IMR-90 (cell line): Measurements from ENCODE around the gene LMAN2L. TPM values are rescaled to one million over a fixed set of nuclear protein-coding genes. Genes with fewer than 3 reads are reported as not detected.

Experiments
- ATAC-seq: fragments of 200-7000 bp; cut with Tn5 transposase; 2 replicates; pipeline ENCODE4 v1.9.1; 2020; ENCODE audit warnings: low read depth, mild to moderate bottlenecking, moderate library complexity
- BruUV-seq: library from RNA; stranded (reverse); fragments of 400-500 nt; replicated peaks from 2 replicates; lab custom pipeline; 2021; lab: Mats Ljungman, UMichigan
- CTCF ChIA-PET: fragments of 300-600 bp; formaldehyde crosslinking; extraction: SDS; loops from one replicate; lab custom pipeline; 2021; ENCODE audit warnings: antibody characterized with exemption; lab: Yijun Ruan, JAX
- POLR2A ChIA-PET: fragments of 300-600 bp; sonication (Branson Sonifier 250); formaldehyde crosslinking; loops from one replicate; lab custom pipeline; 2022; ENCODE audit warnings: antibody characterized with exemption; ENCODE audit not compliant: unreplicated experiment; lab: Charles Lee
- DNase-seq: peaks from one replicate; pipeline ENCODE4 v3.0.0; 2013
- H2AFZ ChIP-seq: replicated peaks from 2 replicates; pipeline ENCODE3; 2013; ENCODE audit warnings: low read length, mild to moderate bottlenecking; ENCODE audit not compliant: poor library complexity
- H2AK5ac ChIP-seq: 2 replicates; pipeline ENCODE4 v1.6.1; 2013; ENCODE audit warnings: low read depth, low read length, inconsistent platforms
- H2AK9ac ChIP-seq: replicated peaks from 2 replicates; pipeline ENCODE3; 2013; ENCODE audit warnings: mild to moderate bottlenecking, low read depth, low read length, moderate library complexity; ENCODE audit not compliant: poor library complexity
- H2BK120ac ChIP-seq: 2 replicates; pipeline ENCODE4 v1.6.1; 2013; ENCODE audit warnings: low read depth, low read length, inconsistent platforms
- H2BK15ac ChIP-seq: 3 replicates; pipeline ENCODE4 v1.6.1; 2013; ENCODE audit warnings: low read depth, low read length, inconsistent platforms
- H2BK20ac ChIP-seq: 2 replicates; pipeline ENCODE4 v1.6.1; 2013; ENCODE audit warnings: low read depth, mild to moderate bottlenecking, inconsistent platforms, low read length, moderate library complexity
- H2BK5ac ChIP-seq: 2 replicates; pipeline ENCODE4 v1.6.1; 2013; ENCODE audit warnings: mild to moderate bottlenecking, low read depth, low read length, inconsistent platforms; ENCODE audit not compliant: poor library complexity, severe bottlenecking
- H3K14ac ChIP-seq: replicated peaks from 2 replicates; pipeline ENCODE4 v1.6.1; 2013; ENCODE audit warnings: low read depth, low read length, inconsistent platforms
- H3K18ac ChIP-seq: 2 replicates; pipeline ENCODE4 v1.6.1; 2013; ENCODE audit warnings: low read depth, low read length, control low read depth
- H3K23ac ChIP-seq: 2 replicates; pipeline ENCODE4 v1.6.1; 2013; ENCODE audit warnings: low read depth, low read length, inconsistent platforms
- H3K27ac ChIP-seq: 2 replicates; pipeline ENCODE4 v1.5.1; 2013; ENCODE audit warnings: mild to moderate bottlenecking, control low read depth, low read length; ENCODE audit not compliant: insufficient read depth
- H3K27me3 ChIP-seq: 2 replicates; pipeline ENCODE4 v1.6.1; 2013; ENCODE audit warnings: low read length; ENCODE audit not compliant: control insufficient read depth, insufficient read depth
- H3K36me3 ChIP-seq: 2 replicates; pipeline ENCODE4 v1.6.1; 2013; ENCODE audit warnings: low read length, mixed read lengths; ENCODE audit not compliant: control insufficient read depth, insufficient read depth
- H3K4ac ChIP-seq: 2 replicates; pipeline ENCODE4 v1.6.1; 2013; ENCODE audit warnings: low read depth, low read length, inconsistent platforms
- H3K4me1 ChIP-seq: 2 replicates; pipeline ENCODE4 v1.6.1; 2013; ENCODE audit warnings: low read length, mixed read lengths; ENCODE audit not compliant: control insufficient read depth, insufficient read depth
- H3K4me2 ChIP-seq: 2 replicates; pipeline ENCODE4 v1.6.1; 2013; ENCODE audit warnings: low read depth, mild to moderate bottlenecking, control low read depth, low read length, moderate library complexity
- H3K4me3 ChIP-seq: 2 replicates; pipeline ENCODE4 v1.5.1; 2013; ENCODE audit warnings: low read depth, mild to moderate bottlenecking, control low read depth, low read length, moderate library complexity; ENCODE audit not compliant: insufficient read depth
- H3K56ac ChIP-seq: 2 replicates; pipeline ENCODE4 v1.6.1; 2013; ENCODE audit warnings: low read length, inconsistent platforms; ENCODE audit not compliant: insufficient read depth; ENCODE audit errors: extremely low read depth
- H3K79me1 ChIP-seq, 2 experiments: 2 replicates each; pipeline ENCODE4 v1.6.1; 2013; ENCODE audit warnings: low read length in 2 of 2, inconsistent platforms in 1 of 2, low read depth in 1 of 2
- H3K9ac ChIP-seq: 2 replicates; pipeline ENCODE4 v1.6.1; 2013; ENCODE audit warnings: low read depth, low read length, control low read depth
- H3K9me1 ChIP-seq: 2 replicates; pipeline ENCODE4 v1.6.1; 2013; ENCODE audit warnings: low read length, inconsistent platforms; ENCODE audit not compliant: insufficient read depth
- H3K9me3 ChIP-seq: 2 replicates; pipeline ENCODE4 v1.6.1; 2013; ENCODE audit warnings: low read length; ENCODE audit not compliant: control insufficient read depth, insufficient read depth
- H4K20me1 ChIP-seq: 2 replicates; pipeline ENCODE4 v1.6.1; 2013; ENCODE audit warnings: low read length, inconsistent platforms; ENCODE audit not compliant: insufficient read depth
- H4K5ac ChIP-seq: 2 replicates; pipeline ENCODE4 v1.6.1; 2013; ENCODE audit warnings: mild to moderate bottlenecking, low read depth, low read length, control low read depth
- H4K8ac ChIP-seq, 2 experiments: 2 replicates each; pipeline ENCODE4 v1.6.1; 2013; ENCODE audit warnings: low read depth in 2 of 2, low read length in 2 of 2, control low read depth in 1 of 2, inconsistent platforms in 1 of 2
- H4K91ac ChIP-seq: 2 replicates; pipeline ENCODE4 v1.6.1; 2013; ENCODE audit warnings: low read depth, low read length, inconsistent platforms; ENCODE audit not compliant: insufficient read depth
- BHLHE40 ChIP-seq: fragments of 150-350 bp; IDR thresholded peaks from 2 replicates; pipeline ENCODE4 v1.6.1; 2016; ENCODE audit warnings: mild to moderate bottlenecking, low read depth, low read length
- MAZ ChIP-seq: IDR thresholded peaks from 2 replicates; pipeline ENCODE4 v1.6.1; 2012; ENCODE audit warnings: low read depth, mild to moderate bottlenecking, low read length, improper control_type of control experiment, moderate library complexity, borderline replicate concordance
- POLR2A ChIP-seq: IDR thresholded peaks from 2 replicates; pipeline ENCODE4 v1.6.1; 2012; ENCODE audit warnings: mild to moderate bottlenecking, low read depth, low read length
- USF2 ChIP-seq: fragments of 150-350 bp; IDR thresholded peaks from 2 replicates; pipeline ENCODE4 v1.6.1; 2017; ENCODE audit warnings: mild to moderate bottlenecking, antibody characterized with exemption, low read length, low read depth
- WGBS, 2 experiments: methylation state at CpG; one replicate each; pipeline versions ENCODE4 v1.1.5 to v1.1.7; 2013; ENCODE audit warnings: missing lambda C conversion rate in 2 of 2; ENCODE audit not compliant: insufficient read length in 1 of 2; ENCODE audit errors: extremely low coverage in 2 of 2; 5-methylcytosine and 5-hydroxymethylcytosine counted together
- dilution Hi-C: fragments of 300-500 bp; cut with HindIII; formaldehyde crosslinking; loops from one replicate; pipeline ENCODE4 v1.14.3; 2018; ENCODE audit warnings: low sequenced_read_pairs; ENCODE audit not compliant: unreplicated experiment
- in situ Hi-C: fragments of 300-500 bp; cut with MboI; formaldehyde crosslinking; loops from 3 replicates; pipeline ENCODE4 v1.14.3; 2019; ENCODE audit warnings: low sequenced_read_pairs, inconsistent platforms, mixed read lengths
- intact Hi-C: fragments of 100-400 bp; cut with micrococcal nuclease; formaldehyde crosslinking; loops from 2 replicates; pipeline ENCODE4 v1.10.0; 2022
- polyA plus RNA-seq, 3 experiments: library from polyadenylated mRNA; depleted of rRNA; stranded (reverse); fragments of >200 nt; gene quantifications; 2 replicates each; pipeline ENCODE4 v1.2.3, GENCODE V29; 2012; ENCODE audit warnings: low replicate concordance in 1 of 3
- total RNA-seq: library from RNA; depleted of rRNA; stranded (reverse); fragments of >200 nt; gene quantifications from 2 replicates; pipeline ENCODE4 v1.2.3, GENCODE V29; 2012

LMAN2L gene
- total and polyA plus RNA-seq, 2 of the 4 experiments (the other 2 are of a cell fraction) = 22.5 to 22.9 TPM

- Histone ChIP-seq H2BK5ac (peak within 1 kb of the TSS; percentile 53), H4K91ac (peak within 1 kb of the TSS; percentile 22; the same call in 1 of the 2 replicates), H4K5ac (peak within 1 kb of the TSS; percentile 96), H3K14ac (peak within 1 kb of the TSS; percentile 88), H3K56ac (no peak within 1 kb of the TSS), H3K23ac (peak within 1 kb of the TSS; percentile 65), H2AK5ac (peak within 1 kb of the TSS; percentile 33), H3K4me1 (peaks cover 20% of the 10 kb centered on the region), H3K9me3 (no peaks in the 10 kb centered on the region), H3K4ac (peak within 1 kb of the TSS; percentile 79), H3K9ac (peak within 1 kb of the TSS; percentile 95), H2BK15ac (no peak within 1 kb of the TSS; the same call in 2 of the 3 replicates), H3K18ac (peak within 1 kb of the TSS; percentile 77), H4K8ac (peak within 1 kb of the TSS; percentile 79 to 92), H3K79me1 (peaks cover 15 to 30% of the 10 kb centered on the region in 2 experiments; a peak in 3 of 4 replicates), H2BK20ac (no peak within 1 kb of the TSS), H2BK120ac (0 out of 2 replicates have a peak within 1 kb of the TSS, but pooled peaks have one; percentile 62), H2AFZ (peak within 1 kb of the TSS; percentile 97), H3K9me1 (peaks cover 15% of the 10 kb centered on the region; the same call in 1 of the 2 replicates), H2AK9ac (peak within 1 kb of the TSS; percentile 70), H4K20me1 (no peaks in the 10 kb centered on the region), H3K4me2 (peak within 1 kb of the TSS; percentile 99), H3K27ac (peak within 1 kb of the TSS; percentile 79), H3K36me3 (no peaks in the 10 kb centered on the region), H3K27me3 (no peaks in the 10 kb centered on the region), H3K4me3 (peak within 1 kb of the TSS; percentile 97)
- TF ChIP-seq BHLHE40 (no peak), USF2 (peak; percentile 33; the same call in 1 of the 2 replicates), POLR2A (peak; percentile 80), MAZ (0 out of 2 replicates have a peak, but pooled peaks have one; percentile 7)
- ATAC-seq (peak; percentile 98), DNase-seq (peak; percentile 86)
- intact Hi-C loops = loop anchor here (5.0 kb wide), 1 partner anchor 42 kb away; no protein-coding TSS in a partner anchor
- CTCF ChIA-PET = interaction anchor here (0.5 to 0.8 kb wide), 2 partner anchors 13 to 19 kb away, joined by 3 read pairs; no protein-coding TSS in a partner anchor
- dilution Hi-C loops = no loop called here
- in situ Hi-C loops = no loop called here
- POLR2A ChIA-PET = no interaction called here
- WGBS, 2 experiments = 0% methylated on average over 22 of the region's 62 CpGs; no CpG with 5 or more reads in 1 of the 2 experiments
- BruUV-seq = no TSS peak
These were observed 20.4 kb upstream of the LMAN2L start, which contains the start of gene CNNM4 for GRCh38 chr2:96760036-96760985. TSS of gene CNNM4 (plus strand) at chr2:96760902. CDS start at chr2:96761000, 98 bp downstream.
